Jurkat, Clone E6-1 (cell line): ENCODE data around the gene STK25.
A peak's percentile ranks its signal among the peaks of the same experiment; 100 is the strongest.
"Not testable (repeated sequence)": the region's sequence is repeated elsewhere in the genome, so short reads cannot be mapped to it uniquely, and the experiment has no call there.

Experiments used
- DNase-seq: peaks from one replicate; pipeline ENCODE4 v3.0.0-alpha.2; 2011; ENCODE audit warnings: low read depth, low spot score
- H3K4me3 ChIP-seq: 2 replicates; pipeline ENCODE4 v1.5.1; 2011; ENCODE audit warnings: mild to moderate bottlenecking, low read length, control low read depth, moderate library complexity

The STK25 gene

GRCh38 chr2:241514986-241515737 lies 6.8 kb upstream of the STK25 start:
- no peak for DNase-seq
- H3K4me3 ChIP-seq, result no peak overlapping the region

GRCh38 chr2:241514553-241514952 lies 6.2 kb upstream of the STK25 start:
- H3K4me3 ChIP-seq, result no peak overlapping the region
- no peak for DNase-seq

- no peak for DNase-seq
- no peak overlapping the region for H3K4me3 ChIP-seq
These were observed 2.8 kb upstream of the STK25 start for GRCh38 chr2:241511091-241511741.

GRCh38 chr2:241509155-241509784 lies 886 bp upstream of the STK25 start:
- H3K4me3 ChIP-seq, result peak overlapping the region; percentile 66
- no peak for DNase-seq

GRCh38 chr2:241507430-241508239 lies 749 bp downstream of the STK25 start:
- no peak for DNase-seq
- peak overlapping the region; percentile 79 for H3K4me3 ChIP-seq

GRCh38 chr2:241506793-241507429 lies 1.5 kb downstream of the STK25 start:
- DNase-seq, result no peak
- peak overlapping the region; percentile 79 for H3K4me3 ChIP-seq

- DNase-seq, H3K4me3 ChIP-seq: not testable (repeated sequence)
These were observed 2.1 kb downstream of the STK25 start for GRCh38 chr2:241506317-241506716.

GRCh38 chr2:241505781-241506201 lies 2.6 kb downstream of the STK25 start:
- no peak for DNase-seq
- H3K4me3 ChIP-seq, result no peak overlapping the region

- H3K4me3 ChIP-seq, result no peak overlapping the region
- no peak for DNase-seq
These were observed 3.2 kb downstream of the STK25 start for GRCh38 chr2:241505086-241505780.

- DNase-seq, result no peak
- H3K4me3 ChIP-seq, result no peak overlapping the region
These were observed 4.5 kb downstream of the STK25 start for GRCh38 chr2:241503776-241504392.

- H3K4me3 ChIP-seq, result no peak overlapping the region
- DNase-seq, result no peak
These were observed 6.1 kb downstream of the STK25 start for GRCh38 chr2:241502281-241502680.

GRCh38 chr2:241501551-241501950 lies 6.8 kb downstream of the STK25 start:
- no peak for DNase-seq
- no peak overlapping the region for H3K4me3 ChIP-seq

- DNase-seq, result no peak
- H3K4me3 ChIP-seq, result no peak overlapping the region
These were observed 7.3 kb downstream of the STK25 start for GRCh38 chr2:241501099-241501541.

- DNase-seq, result no peak
- no peak overlapping the region for H3K4me3 ChIP-seq
These were observed 7.9 kb downstream of the STK25 start for GRCh38 chr2:241500431-241500975.

GRCh38 chr2:241500016-241500415 lies 8.4 kb downstream of the STK25 start:
- no peak for DNase-seq
- H3K4me3 ChIP-seq, result no peak overlapping the region

GRCh38 chr2:241499146-241499965 lies 9.0 kb downstream of the STK25 start:
- H3K4me3 ChIP-seq, result no peak overlapping the region
- DNase-seq, result no peak
